Type B pancreatic cell (in vitro differentiated cells): ENCODE results near the gene GAPT. TPM values are rescaled to one million over a fixed set of nuclear protein-coding genes. Genes with fewer than 3 reads are reported as not detected.

ENCODE experiments used
- DNase-seq: peaks from one replicate; pipeline ENCODE4 v3.0.0; 2021; ENCODE audit warnings: mixed read lengths; ENCODE audit not compliant: unreplicated experiment; ENCODE audit errors: extremely low spot score
- H3K27ac Mint-ChIP-seq: 2 replicates; pipeline ENCODE4 v1.8.0; 2021; ENCODE audit warnings: mild to moderate bottlenecking, mixed read lengths
- H3K27me3 Mint-ChIP-seq: 2 replicates; pipeline ENCODE4 v1.8.0; 2021; ENCODE audit warnings: mixed read lengths
- H3K36me3 Mint-ChIP-seq: 2 replicates; pipeline ENCODE4 v1.8.0; 2021; ENCODE audit warnings: mixed read lengths
- H3K4me1 Mint-ChIP-seq: one replicate; pipeline ENCODE4 v1.8.0; 2021; ENCODE audit warnings: mixed read lengths; ENCODE audit not compliant: unreplicated experiment
- H3K4me3 Mint-ChIP-seq: 2 replicates; pipeline ENCODE4 v1.8.0; 2021; ENCODE audit warnings: mild to moderate bottlenecking, mixed read lengths
- H3K9me3 Mint-ChIP-seq: 2 replicates; pipeline ENCODE4 v1.8.0; 2021; ENCODE audit warnings: mixed read lengths
- microRNA-seq: library from miRNA; unstranded; fragments of <30 nt; microRNA quantifications from one replicate; pipeline ENCODE4, GENCODE V29; 2020
- total RNA-seq: library from RNA; stranded (reverse); gene quantifications from 2 replicates; pipeline ENCODE4 v1.2.1, GENCODE V29; 2021; ENCODE audit warnings: low replicate concordance
- TF ChIP-seq, protein P1 (sequence below): fragments of 200-600 bp; sonication (generic); conservative IDR thresholded peaks from 2 replicates; pipeline ENCODE4 v1.5.0; 2021; ENCODE audit warnings: antibody characterized with exemption, mild to moderate bottlenecking

Gene GAPT
- total RNA-seq, 1 donor from 2014 or later, result not detected

GRCh38 chr5:58544195-58544594 is 53.0 kb downstream of the GAPT start:
- no peaks in the 10 kb centered on the region for H3K36me3 Mint-ChIP-seq

DNA sequence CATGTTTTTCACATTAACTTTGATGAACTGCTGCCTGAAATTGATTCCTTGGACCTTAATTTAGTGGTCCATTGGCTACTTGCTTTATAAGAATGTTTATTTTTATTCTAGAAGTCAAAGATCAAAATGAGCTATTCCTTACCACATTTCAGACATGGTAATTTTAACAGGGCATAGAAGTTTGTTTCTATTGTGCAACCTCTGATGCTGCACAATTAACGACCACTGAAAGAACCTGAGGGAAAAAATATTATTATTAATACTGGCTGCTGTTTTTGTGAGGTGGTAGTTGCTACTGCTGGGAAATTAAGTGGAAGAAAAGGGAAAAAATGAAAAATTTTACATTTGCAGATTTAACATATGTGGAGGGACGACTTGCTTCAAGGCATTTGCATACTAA is 53.7 kb downstream of the GAPT start:
- Mint-ChIP-seq H3K36me3 (no peaks in the 10 kb centered on the region), H3K4me1 (no peaks in the 10 kb centered on the region), H3K27me3 (no peaks in the 10 kb centered on the region), H3K4me3 (no peak overlapping the region), H3K27ac (no peak overlapping the region), H3K9me3 (no peaks in the 10 kb centered on the region)
- TF ChIP-seq, protein P1, sequence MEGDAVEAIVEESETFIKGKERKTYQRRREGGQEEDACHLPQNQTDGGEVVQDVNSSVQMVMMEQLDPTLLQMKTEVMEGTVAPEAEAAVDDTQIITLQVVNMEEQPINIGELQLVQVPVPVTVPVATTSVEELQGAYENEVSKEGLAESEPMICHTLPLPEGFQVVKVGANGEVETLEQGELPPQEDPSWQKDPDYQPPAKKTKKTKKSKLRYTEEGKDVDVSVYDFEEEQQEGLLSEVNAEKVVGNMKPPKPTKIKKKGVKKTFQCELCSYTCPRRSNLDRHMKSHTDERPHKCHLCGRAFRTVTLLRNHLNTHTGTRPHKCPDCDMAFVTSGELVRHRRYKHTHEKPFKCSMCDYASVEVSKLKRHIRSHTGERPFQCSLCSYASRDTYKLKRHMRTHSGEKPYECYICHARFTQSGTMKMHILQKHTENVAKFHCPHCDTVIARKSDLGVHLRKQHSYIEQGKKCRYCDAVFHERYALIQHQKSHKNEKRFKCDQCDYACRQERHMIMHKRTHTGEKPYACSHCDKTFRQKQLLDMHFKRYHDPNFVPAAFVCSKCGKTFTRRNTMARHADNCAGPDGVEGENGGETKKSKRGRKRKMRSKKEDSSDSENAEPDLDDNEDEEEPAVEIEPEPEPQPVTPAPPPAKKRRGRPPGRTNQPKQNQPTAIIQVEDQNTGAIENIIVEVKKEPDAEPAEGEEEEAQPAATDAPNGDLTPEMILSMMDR, result no peak
- DNase-seq, result no peak

More at GRCh38 chr5:58544195-58544594, 53.0 kb downstream of the GAPT start:
- H3K27me3 Mint-ChIP-seq, result no peaks in the 10 kb centered on the region
- H3K4me3 Mint-ChIP-seq, result no peak overlapping the region
- H3K4me1 Mint-ChIP-seq, result no peaks in the 10 kb centered on the region
- DNase-seq, result no peak
- no peak overlapping the region for H3K27ac Mint-ChIP-seq
- TF ChIP-seq, protein P1, result no peak
- H3K9me3 Mint-ChIP-seq, result no peaks in the 10 kb centered on the region

GRCh38 chr5:58545912-58546311 is 54.7 kb downstream of the GAPT start:
- no peaks in the 10 kb centered on the region for H3K9me3 Mint-ChIP-seq
- DNase-seq, result no peak
- TF ChIP-seq, protein P1, result no peak
- H3K36me3 Mint-ChIP-seq, result no peaks in the 10 kb centered on the region
- no peaks in the 10 kb centered on the region for H3K4me1 Mint-ChIP-seq
- H3K27ac Mint-ChIP-seq, result no peak overlapping the region
- H3K27me3 Mint-ChIP-seq, result no peaks in the 10 kb centered on the region
- no peak overlapping the region for H3K4me3 Mint-ChIP-seq

Small RNA genes within 50 kb of the gene (microRNA-seq; reads per million reads assigned to microRNA genes)
- gene MIR548AE2, result not detected

Other genes with a start within 250 kb of the GAPT start
- gene PLK2, start 31.3 kb upstream of the GAPT start, total RNA-seq, result 307 and 460 TPM in 2 replicates
- 10.1 and 15.6 TPM in 2 replicates for gene RAB3C, start 91.6 kb downstream of the GAPT start, total RNA-seq